Hematopoietic multipotent progenitor cell treated with erythropoietin and hydrocortisone succinate and interleukin-3 and kit ligand, for 6 days (in vitro differentiated cells): ENCODE measurements around the gene TMEM141.
"Not testable (repeated sequence)": the region's sequence is repeated elsewhere in the genome, so short reads cannot be mapped to it uniquely, and the experiment has no call there.

Source experiments
- DNase-seq: peaks from one replicate; pipeline ENCODE4 v3.0.0-alpha.2; 2015

The TMEM141 gene

DNA sequence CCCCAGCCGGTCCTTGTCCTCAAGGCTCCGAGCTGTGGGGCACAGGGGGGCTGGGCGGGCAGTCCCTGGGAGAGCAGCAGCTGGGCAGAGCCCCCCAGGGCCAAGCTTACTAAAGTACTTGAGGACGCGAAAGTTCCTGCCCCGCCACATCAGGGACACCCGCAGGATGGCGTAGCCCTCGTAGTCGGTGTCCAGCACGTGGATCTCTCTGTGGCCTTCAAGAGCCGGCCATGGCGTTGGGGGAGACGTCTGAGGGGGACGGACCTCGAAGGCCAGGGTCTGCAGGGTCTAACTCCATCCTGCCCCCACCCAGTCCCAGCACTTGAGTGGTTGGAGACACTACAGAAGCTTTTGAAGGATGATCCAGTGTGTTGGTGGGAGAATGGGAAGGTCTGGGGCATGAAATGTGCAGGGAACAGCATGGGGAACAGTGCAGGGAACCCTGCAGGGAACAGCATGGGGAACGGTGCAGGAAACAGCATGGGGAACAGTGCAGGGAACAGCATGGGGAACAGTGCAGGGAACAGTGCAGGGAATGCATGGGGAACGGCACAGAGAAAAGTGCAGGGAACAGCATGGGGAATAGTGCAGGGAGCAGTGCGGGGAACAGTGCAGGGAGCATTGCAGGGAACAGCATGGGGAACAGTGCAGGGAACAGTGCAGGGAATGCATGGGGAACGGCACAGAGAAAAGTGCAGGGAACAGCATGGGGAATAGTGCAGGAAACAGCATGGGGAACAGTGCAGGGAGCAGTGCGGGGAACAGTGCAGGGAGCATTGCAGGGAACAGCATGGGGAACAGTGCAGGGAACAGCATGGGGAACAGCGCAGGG, 35.6 kb upstream of the TMEM141 start:
- not testable (repeated sequence) for DNase-seq

DNA sequence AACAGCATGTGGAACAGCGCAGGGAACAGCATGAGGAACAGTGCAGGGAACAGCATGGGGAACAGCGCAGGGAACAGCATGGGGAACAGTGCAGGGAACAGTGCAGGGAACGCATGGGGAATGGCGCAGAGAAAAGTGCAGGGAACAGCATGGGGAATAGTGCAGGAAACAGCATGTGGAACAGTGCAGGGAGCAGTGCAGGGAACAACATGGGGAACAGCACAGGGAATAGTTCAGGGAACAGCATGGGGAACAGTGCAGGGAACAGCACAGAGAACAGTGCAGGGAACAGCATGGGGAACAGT, 35.1 kb upstream of the TMEM141 start:
- DNase-seq: no peak

DNA sequence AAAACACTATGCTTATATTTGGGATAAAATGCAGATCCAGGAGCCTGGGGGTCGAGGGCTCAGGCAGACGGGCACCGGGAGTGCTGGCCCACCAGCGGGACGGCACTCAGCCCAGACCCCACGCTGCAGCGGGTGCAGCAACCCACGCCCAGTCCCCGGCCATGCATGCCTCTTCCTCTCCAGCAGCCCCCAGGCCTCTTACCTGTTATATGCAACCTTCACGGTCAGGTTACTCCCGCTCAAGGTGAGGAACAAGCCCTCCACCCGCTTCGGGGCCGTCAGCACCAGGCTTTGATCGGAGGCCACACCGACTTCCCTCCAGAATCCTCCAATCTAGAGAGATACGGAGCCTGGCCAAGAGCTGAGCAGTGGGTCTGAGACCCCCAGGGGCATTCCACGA, 34.3 kb upstream of the TMEM141 start:
- DNase-seq: no peak

GRCh38 chr9:136757328-136757727, 33.8 kb upstream of the TMEM141 start:
- DNase-seq: no peak

DNA sequence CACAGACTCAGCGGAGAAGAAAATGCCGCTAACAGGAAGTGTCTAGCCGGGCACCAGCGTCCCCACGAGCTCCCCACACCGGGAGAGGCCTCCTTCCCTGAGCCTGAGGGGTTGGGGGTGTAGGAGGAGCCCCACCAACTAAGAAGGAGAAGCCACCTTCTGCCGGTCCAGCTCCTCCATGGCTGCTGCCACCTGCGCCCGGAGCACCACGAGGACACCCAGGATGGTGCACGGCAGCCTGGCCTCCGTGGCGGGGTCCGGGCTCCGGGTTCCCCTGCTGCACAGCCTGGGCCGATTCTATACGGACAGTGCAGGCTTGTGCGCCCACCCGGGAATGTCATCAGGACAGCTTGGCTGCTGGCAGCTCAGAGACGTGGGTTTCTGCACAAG, 33.4 kb upstream of the TMEM141 start:
- DNase-seq: no peak

DNA sequence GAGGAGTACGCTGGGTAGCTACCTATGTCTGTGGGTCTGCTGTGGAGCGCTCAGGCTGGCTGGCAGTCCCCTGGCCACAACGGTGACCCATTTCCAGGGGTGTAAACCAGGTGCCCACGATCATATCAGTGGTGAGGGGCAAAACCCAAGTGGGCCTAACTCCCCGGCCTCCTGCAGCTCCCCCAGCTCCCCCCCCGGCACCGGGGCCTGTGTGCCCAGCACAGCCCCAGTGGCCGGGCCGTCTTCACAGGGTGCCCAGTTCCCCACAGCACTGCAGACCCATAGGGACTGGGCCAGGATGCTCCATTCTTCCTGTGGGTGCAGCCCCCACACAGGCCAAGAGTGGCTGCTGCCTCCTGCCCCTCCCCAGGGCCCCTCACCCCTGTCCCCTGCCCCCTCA, 32.1 kb upstream of the TMEM141 start:
- no peak for DNase-seq

GRCh38 chr9:136759436-136760325, 31.5 kb upstream of the TMEM141 start:
- DNase-seq: no peak

DNA sequence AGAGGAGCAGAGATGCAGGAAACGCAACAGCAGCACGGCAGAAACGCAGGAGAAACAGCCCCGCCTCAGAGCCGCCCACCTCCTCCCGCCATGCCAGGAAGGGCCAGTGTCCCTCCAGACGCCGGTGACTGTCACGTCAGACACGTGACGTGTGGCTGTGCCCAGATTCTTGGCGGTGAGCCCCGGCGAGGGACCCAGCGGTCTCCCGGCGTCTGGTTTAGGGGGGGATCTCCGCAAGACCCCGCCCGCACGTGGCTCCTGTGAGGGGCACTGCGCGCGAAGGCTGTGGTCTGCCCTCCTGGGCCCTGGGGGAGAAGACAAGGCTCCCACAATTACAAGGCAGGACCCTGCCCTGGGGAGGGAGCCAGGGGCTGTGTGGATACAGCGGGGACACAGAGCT, 30.7 kb upstream of the TMEM141 start:
- DNase-seq: no peak

DNA sequence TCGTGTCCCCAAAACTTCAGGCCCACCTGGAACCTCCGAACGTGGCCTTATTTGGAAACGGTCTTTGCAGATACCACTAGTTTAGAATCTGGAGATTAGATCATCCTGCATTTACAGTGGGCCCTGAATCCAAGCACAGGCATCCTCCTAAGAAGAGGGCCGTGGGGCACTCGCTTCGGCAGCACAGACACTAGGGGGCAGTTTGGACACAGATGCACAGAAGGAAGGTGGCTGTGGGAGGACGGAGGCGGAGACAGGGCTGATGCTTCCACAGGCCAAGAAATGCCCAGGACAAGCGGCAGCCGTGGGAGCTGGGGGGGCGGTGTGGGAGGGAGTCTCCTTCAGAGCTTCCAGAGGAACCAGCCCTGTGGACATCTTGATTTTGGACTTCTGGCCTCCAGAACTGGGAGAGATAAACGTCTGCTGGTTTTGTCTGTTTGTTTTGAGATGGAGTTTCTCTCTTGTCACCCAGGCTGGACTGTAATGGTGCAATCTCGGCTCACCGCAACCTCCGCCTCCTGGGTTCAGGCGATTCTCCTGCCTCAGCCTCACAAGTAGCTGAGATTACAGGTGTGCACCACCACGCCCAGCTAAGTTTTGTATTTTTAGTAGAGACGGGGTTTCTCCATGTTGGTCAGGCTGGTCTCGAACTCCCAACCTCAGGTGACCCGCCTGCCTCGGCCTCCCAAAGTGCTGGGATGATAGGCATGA, 30.2 kb upstream of the TMEM141 start:
- peak; percentile 88 for DNase-seq

- DNase-seq: no peak
Measured at GRCh38 chr9:136761545-136761981, 29.6 kb upstream of the TMEM141 start.

GRCh38 chr9:136762221-136762691, 28.9 kb upstream of the TMEM141 start:
- DNase-seq: no peak

DNA sequence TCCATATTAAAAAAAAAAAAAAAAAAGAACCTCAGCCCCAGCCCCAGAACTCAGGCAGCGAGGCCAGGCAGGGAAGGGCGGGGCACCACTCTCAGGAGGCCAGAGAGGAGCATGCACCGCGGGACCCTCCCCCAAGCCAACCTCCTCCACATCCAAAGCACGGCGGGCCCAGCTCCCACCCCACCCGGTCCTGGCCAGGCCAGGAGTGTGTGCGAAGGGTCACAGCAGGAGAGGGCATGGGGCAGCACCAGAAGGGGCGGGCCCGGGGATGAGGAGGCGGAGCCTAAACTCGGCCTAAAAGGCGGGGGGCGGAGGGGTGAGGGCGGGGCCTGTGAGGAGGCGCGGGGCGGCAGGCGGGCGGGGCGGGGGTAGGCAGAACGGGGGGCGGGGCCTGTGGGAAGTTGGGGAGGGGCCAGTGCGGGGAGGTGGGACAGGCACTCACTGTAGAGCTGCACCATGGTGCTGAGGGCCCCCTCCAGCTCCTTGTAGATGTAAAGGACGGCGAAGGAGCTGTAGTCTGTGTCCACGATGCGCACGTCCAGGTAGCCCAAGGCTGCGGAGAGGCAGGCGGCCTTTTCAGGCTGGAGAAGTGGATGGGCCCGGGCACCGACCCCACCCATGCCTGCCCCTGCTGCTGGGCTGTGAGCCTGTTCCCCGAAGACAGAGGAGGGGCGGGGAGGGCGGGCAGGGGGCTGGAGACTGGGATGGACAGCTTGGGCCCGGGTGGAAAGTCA, 28.1 kb upstream of the TMEM141 start:
- DNase-seq: peak; percentile 89

GRCh38 chr9:136763649-136764035, 27.5 kb upstream of the TMEM141 start:
- DNase-seq: no peak

DNA sequence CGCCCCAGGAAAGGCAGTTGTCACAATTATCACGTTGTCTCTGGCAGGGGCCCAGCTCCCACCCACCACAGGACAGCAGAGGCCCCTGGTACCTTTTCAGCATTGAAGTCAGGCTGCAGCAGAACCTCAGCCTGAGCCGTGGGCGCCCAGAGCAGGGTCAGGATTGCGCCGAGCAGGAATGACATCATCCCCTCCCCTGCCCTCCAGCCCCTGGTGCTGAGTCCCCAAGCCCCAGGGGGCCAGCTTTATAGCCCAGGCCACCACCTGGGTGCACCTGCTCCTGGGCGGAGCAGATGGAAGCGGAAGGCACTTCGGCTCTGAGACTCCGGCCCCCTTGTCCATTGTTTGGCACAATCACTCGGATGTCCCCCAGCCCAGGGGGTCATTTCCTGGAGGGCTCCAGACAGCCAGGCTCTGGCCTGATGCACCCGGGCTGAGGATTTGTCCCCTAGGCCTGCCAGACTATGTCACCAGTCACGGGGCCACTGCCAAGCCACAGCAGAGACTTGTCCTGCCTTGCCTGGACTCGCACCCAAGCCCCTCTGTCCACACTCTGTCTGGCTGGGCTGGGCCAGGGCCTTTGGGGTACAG, 26.7 kb upstream of the TMEM141 start, which contains the start of gene LCN15:
Gene LCN15, minus strand, starts transcription at position 218 of the 591 bp plus-strand sequence. Its CDS starts 30 bp downstream, at position 188.
- DNase-seq: no peak

DNA sequence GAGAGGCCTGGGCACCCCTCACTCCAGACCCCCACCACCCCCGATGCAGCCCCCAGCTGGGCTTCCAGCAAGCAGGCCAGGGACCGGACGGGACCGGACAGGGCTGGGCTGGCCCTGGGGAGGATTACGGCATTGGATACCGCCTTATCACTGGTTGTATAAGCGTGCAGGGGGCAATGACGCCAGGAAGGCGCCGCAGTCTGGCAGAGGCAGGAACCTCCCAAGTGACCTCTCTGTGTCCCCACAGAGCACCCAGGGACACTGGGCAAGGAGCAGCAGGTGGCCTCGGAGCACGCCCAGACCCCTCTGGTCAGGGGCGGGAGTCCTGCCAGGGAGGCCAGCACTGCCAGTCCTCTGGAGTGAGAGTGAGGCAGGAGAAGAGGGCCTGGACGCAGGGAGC, 26.1 kb upstream of the TMEM141 start:
- DNase-seq: no peak

GRCh38 chr9:136765745-136766409, 25.3 kb upstream of the TMEM141 start:
- DNase-seq: not testable (repeated sequence)

DNA sequence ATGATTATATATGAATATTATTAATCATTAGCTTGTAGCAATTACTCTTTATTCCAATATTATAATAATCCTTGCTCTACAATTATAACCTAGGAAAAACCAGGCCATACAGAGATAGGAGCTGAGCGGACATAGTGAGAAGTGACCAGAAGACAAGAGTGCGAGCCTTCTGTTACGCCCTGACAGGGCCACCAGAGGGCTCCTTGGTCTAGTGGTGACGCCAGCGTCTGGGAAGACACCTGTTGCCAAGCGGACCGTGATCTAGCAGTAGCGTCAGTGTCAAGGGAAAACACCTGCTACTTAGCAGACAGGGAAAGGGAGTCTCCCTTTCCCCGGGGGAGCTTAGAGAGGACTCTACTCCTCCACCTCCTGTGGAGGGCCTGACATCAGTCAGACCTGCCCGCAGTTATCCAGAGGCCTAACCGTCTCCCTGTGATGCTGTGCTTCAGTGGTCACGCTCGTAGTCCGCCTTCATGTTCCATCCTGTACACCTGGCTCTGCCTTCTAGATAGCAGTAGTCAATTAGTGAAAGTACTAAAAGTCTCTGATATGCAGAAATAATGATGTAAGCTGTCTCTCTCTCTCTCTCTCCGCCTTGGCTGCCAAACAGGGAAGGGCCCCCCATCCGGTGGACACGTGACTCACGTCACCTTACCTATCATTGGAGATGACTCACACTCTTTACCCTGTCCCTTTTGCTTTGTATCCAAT, 24.6 kb upstream of the TMEM141 start:
- peak; percentile 69 for DNase-seq

GRCh38 chr9:136769710-136770191, 21.4 kb upstream of the TMEM141 start:
- DNase-seq: peak; percentile 75

- DNase-seq: peak; percentile 59
Measured at GRCh38 chr9:136771907-136772415, 19.2 kb upstream of the TMEM141 start.

DNA sequence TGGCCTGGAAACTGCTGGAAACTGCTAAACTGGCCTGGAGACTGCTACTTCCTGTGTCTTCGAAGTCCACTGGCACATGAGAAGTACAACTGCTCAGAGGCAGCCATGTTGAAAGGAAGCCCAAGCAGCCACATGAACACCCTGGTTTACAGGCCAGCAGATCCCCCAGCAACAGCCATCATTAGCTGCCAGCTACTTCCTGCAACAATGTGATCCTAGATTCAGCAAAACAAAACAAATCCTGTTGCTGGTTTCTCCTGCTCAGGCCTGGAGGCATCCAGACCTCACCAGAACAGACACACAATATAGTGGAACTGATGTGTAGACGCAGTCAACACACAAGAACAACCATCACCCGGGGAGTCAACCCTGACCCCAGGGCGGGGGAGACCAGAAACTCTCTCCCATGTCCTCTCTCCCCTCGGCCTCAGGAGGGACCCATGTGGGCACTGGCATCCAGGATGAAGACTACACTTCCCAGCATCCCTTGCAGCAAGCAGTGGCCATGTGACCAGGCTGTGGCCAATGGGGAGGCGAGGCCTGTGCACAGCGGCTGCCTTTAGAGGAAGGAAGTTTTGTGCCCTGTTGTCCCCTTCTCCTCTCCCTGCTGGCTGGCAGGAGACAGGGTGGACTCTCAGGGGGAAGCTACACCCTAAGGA, 17.6 kb upstream of the TMEM141 start:
- DNase-seq: peak; percentile 78
